Dedifferentiated amniotic fluid mesenchymal stem cell (primary cell): ENCODE measurements around the gene KLF1.
"Not testable (repeated sequence)": the region's sequence is repeated elsewhere in the genome, so short reads cannot be mapped to it uniquely, and the experiment has no call there.

Experiments used
- DNase-seq: peaks from one replicate; pipeline ENCODE4 v3.0.0-alpha.2; 2016; ENCODE audit errors: extremely low spot score

KLF1 gene

GRCh38 chr19:12890787-12891552, 4.0 kb upstream of the KLF1 start, which contains the start of gene GCDH:
Gene GCDH (plus strand): TSS chr19:12891160. CDS start chr19:12891305, 145 bp downstream.
- peak; percentile 99 for DNase-seq

- not testable (repeated sequence) for DNase-seq
Measured at GRCh38 chr19:12890299-12890786, 3.3 kb upstream of the KLF1 start.

GRCh38 chr19:12888006-12888603, 1.1 kb upstream of the KLF1 start:
- no peak for DNase-seq

- no peak for DNase-seq
Measured at GRCh38 chr19:12886651-12886968, 391 bp downstream of the KLF1 start.

- no peak for DNase-seq
Measured at GRCh38 chr19:12885749-12886650, 1.0 kb downstream of the KLF1 start.

GRCh38 chr19:12884926-12885748, 1.9 kb downstream of the KLF1 start:
- no peak for DNase-seq

GRCh38 chr19:12884627-12884925, 2.4 kb downstream of the KLF1 start:
- DNase-seq = no peak

- no peak for DNase-seq
Measured at GRCh38 chr19:12884202-12884601, 2.8 kb downstream of the KLF1 start.

- DNase-seq = no peak
Measured at GRCh38 chr19:12882589-12882988, 4.4 kb downstream of the KLF1 start.

GRCh38 chr19:12881172-12881808, 5.7 kb downstream of the KLF1 start, which contains the start of gene DNASE2:
Gene DNASE2 (minus strand): TSS chr19:12881449. CDS start chr19:12881375, 74 bp downstream.
- peak; percentile 92 for DNase-seq

- no peak for DNase-seq
Measured at GRCh38 chr19:12880551-12881171, 6.3 kb downstream of the KLF1 start.

- DNase-seq = no peak
Measured at GRCh38 chr19:12875086-12875485, 11.9 kb downstream of the KLF1 start.

- no peak for DNase-seq
Measured at GRCh38 chr19:12873891-12874745, 12.9 kb downstream of the KLF1 start.

- no peak for DNase-seq
Measured at GRCh38 chr19:12872941-12873890, 13.8 kb downstream of the KLF1 start.

GRCh38 chr19:12872255-12872654, 14.7 kb downstream of the KLF1 start:
- DNase-seq = no peak

- no peak for DNase-seq
Measured at GRCh38 chr19:12871681-12872080, 15.3 kb downstream of the KLF1 start.

GRCh38 chr19:12868540-12869112, 18.4 kb downstream of the KLF1 start:
- DNase-seq = no peak
